Stimulated activated CD4-positive, alpha-beta T cell treated with anti-CD3 and anti-CD28 coated beads, Interleukin-1b, Interleukin-23, amount 100 ng/mL, for 1 hour (primary cell): Measurements from ENCODE around the gene CCDC33.

Experiments
- DNase-seq, 2 donors: peaks; one replicate each; pipeline ENCODE4 v3.0.0-alpha.2; 2020; ENCODE audit warnings: low read depth in 2 of 2

The CCDC33 gene

GRCh38 chr15:74281147-74282133 lies 45.3 kb downstream of the CCDC33 start:
- no peak for DNase-seq

GRCh38 chr15:74283368-74283767 lies 47.2 kb downstream of the CCDC33 start:
- no peak for DNase-seq

- no peak for DNase-seq
These were observed 53.5 kb downstream of the CCDC33 start for GRCh38 chr15:74289671-74290070.

GRCh38 chr15:74290645-74291044 lies 54.5 kb downstream of the CCDC33 start:
- DNase-seq = no peak

- peak in 1 of 2 donors; percentile 35 for DNase-seq
These were observed 55.3 kb downstream of the CCDC33 start for GRCh38 chr15:74291101-74292071.

GRCh38 chr15:74293021-74293810 lies 57.1 kb downstream of the CCDC33 start:
- no peak for DNase-seq

- DNase-seq = no peak
These were observed 57.9 kb downstream of the CCDC33 start for GRCh38 chr15:74294010-74294409.

GRCh38 chr15:74295800-74296199 lies 59.7 kb downstream of the CCDC33 start:
- DNase-seq = no peak

- DNase-seq = no peak
These were observed 61.8 kb downstream of the CCDC33 start for GRCh38 chr15:74297887-74298286.

GRCh38 chr15:74300057-74300795 lies 64.1 kb downstream of the CCDC33 start:
- no peak for DNase-seq

GRCh38 chr15:74301583-74302361 lies 65.6 kb downstream of the CCDC33 start:
- DNase-seq = no peak

- no peak for DNase-seq
These were observed 66.8 kb downstream of the CCDC33 start for GRCh38 chr15:74302821-74303359.

GRCh38 chr15:74303741-74304309 lies 67.7 kb downstream of the CCDC33 start:
- DNase-seq = no peak

- no peak for DNase-seq
These were observed 68.3 kb downstream of the CCDC33 start for GRCh38 chr15:74304431-74304830.

- no peak for DNase-seq
These were observed 69.6 kb downstream of the CCDC33 start for GRCh38 chr15:74305687-74306086.

GRCh38 chr15:74306781-74307217 lies 70.7 kb downstream of the CCDC33 start:
- no peak for DNase-seq

GRCh38 chr15:74307827-74308811 lies 72.0 kb downstream of the CCDC33 start:
- no peak for DNase-seq
